HG02943 (cell line): ENCODE measurements around the gene STK4.

Source experiments
- ATAC-seq: cut with Tn5 transposase; IDR thresholded peaks from one replicate; pipeline ENCODE4 v1.9.1; 2021; ENCODE audit warnings: mild to moderate bottlenecking, low read depth, moderate library complexity; ENCODE audit not compliant: unreplicated experiment

The STK4 gene

DNA sequence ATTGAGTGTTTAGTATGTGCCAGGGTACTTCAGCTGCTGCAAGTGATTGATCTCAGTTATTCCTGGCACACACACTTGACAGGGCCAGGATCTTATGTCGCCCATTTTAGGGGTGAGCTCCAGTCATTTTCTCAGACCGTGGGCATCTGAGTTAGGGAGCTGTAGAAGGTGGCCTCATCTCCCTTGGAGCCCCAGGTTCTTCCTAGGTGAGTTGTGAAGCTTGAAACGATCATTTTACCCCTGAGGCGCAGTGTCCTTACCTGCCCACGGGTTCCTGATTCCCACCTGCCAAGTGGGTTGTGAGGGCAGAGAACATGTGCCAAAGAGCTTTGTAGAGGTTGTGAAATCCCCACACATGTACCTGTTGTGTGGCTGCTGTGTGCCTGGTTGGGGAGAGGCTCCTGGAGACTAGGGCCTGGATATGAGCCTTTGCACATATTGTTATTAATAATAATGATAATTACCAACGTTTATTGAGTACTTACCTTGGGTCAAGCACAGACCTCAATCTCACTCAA, 135.1 kb downstream of the STK4 start:
- no peak for ATAC-seq

DNA sequence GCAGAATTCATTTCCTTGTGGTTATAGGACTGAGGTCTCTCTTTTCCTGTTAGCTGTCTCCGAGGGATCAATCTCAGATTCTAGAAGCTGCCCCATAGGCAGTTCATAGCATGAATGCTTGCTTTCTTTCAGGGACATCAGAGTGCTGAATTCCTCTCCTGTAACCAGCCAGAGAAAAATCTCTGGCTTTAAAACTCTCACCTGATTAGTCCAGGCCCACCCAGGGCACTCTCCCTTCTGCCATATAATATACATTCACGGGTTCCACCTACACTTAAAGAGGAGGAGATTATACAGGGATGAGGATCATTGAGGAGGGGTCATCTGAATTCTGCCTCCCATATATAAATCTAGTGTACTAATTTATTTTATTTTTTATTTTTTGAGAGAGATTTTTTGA, 136.8 kb downstream of the STK4 start:
- ATAC-seq: no peak

DNA sequence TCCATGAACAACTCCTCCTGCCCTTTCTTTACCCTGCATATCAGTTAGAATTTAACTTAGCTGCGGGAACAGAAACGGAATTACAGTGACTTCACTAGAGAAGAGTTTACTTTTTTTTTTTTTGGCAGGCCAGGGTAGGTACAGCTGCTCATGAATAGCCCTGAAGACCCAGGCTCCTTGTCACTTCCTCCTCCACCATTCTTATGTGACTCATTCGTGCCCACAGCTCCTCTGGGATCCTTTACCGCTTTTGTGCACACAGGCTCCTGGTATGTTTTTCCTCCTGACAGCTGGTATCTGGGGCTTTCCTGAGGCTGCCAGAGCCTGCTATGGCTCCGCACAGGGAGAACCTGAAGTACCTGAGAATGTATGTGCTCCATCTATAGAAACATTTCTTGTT, 138.5 kb downstream of the STK4 start:
- ATAC-seq: no peak

DNA sequence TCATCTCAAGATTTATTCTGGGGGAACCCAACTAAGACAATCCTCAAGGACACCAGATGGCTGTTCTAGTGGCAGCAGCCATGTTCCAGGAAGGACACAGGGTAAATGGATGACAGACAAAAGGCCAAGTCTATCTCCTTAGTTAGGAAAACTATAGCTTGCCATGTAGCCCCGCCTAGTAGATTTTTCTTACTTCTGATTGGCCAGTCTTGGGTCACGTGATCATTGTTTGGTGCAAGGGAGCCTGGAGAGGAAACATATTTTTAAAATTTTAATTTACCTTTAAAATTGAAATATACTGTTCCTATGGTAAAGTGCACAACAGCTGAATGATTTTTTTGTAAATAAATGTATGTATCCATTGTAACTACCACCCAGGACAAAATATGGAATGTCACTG, 139.0 kb downstream of the STK4 start:
- no peak for ATAC-seq

DNA sequence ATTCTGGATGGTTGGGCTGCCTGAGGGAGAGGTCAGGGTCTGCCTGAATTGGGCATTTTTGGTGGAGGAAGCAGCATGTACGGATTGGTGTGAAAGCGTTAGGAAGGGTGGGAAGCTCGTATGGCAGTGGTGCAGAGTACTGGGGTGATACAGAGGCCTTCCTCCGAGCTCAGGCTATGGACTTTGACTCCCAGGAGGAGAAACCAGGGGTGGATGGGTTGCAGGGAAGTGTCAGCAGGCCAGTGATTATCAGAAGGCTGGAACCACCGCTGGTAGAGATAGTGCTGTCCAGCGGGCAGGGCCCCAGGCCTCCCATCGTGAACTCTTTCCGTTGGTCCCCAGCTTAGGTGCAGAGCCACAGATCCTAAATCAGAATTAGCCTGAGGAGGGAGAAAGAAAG, 143.3 kb downstream of the STK4 start:
- no peak for ATAC-seq

DNA sequence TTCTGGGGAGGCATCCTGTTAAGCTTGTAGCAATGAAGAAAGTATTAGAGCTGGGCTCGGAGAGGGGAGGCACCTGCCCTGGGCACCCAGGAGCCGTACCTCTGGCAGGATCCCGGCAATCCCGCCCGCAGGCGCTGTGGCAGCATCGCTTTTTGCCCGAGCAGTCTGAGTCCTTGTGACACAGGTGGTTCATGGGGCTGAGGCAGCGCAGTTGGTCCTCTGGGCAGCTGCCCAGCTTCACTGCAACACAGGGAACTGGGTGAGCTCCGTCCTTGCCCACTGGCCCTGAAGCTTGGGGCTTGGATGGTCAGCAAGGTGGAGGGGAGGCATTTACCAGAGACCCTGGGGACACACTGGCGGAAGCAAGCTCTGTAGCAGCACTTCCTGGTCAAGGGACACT, 144.0 kb downstream of the STK4 start:
- ATAC-seq: no peak

DNA sequence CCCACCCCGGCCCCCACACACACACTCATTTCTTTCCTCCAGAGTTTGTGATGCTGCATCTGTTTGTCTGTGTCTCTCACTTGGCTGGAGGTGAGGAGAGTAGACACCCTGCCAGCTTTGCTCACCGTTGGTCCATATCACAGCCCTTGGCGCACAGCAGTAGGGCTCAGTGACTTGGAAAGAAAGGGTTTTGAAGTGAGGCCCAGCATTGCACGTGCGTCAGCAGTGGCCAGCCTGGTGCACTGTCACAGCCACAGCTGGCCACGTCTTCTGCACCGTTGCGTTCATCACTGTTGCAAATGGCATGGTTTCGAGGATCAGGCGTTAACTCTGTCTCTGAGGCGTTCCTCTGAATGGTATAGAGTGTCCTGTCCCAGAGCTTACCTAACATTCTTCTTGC, 145.0 kb downstream of the STK4 start:
- ATAC-seq: no peak

DNA sequence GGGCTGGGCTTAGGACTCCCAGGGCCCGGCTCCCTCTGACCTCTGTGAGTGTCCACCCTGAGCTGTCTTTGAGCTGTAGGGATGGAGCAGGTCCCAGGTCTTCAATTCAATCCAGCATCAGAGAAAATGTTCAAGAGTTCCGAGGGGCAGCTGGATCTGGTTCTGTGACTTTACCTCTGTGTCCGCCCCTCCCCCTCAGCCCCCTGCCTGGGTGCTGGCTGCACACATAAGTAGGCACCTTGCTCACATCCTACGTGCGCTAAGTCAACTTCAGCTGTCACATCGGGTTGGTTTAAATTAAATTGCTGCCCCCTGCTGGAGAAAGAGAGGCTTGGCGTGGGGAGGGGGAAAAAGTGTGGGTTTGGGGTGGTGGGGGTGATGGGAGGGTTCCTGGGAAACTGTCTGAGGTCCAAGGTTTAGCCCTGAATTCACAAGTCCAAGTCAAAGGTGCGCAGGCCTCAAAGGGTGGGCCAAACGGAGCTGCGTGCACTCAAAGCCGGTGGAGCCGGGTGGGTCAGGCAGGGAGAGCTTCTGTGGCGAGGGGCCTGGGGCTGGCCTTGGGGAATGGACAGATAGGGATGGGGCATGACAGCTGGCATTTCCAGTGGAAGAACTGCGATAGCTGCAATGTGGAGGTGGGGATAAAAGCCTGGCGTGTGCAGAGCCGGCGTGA, 145.6 kb downstream of the STK4 start:
- no peak for ATAC-seq

DNA sequence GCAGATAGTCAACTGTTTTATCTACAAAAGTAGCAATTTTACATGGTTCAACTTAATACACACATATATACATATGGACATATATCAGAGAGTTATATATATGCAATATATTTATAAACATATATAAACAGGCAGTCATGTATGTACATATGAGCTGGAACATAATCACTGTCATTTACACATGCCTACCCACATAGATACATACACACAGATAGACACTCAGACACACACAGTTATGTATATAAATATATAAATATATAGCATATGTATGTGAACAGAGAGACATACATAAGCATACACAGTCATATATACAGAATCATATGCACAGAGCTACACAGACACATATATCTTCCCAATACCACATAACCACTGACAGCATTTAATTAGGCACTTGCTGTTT, 146.4 kb downstream of the STK4 start:
- ATAC-seq: no peak

DNA sequence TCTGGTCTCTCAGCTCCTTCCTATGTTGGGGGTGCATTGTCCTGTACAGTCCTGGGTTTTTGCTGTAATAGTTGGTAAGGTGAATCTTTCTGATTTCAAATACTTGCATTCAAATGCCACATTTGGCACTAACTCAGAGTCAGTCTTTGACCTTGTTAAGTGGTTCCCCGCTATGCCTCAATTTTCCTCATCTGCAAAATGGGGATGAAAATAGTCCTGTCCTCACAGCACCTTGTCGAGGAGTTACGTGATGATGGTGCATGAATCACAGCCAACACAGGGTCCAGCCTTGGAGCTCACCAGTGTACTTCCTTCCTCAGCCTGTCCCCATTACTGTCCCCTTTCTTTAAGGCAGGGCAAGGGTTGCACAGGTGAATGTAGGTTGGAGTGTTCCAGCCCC, 147.6 kb downstream of the STK4 start:
- no peak for ATAC-seq

DNA sequence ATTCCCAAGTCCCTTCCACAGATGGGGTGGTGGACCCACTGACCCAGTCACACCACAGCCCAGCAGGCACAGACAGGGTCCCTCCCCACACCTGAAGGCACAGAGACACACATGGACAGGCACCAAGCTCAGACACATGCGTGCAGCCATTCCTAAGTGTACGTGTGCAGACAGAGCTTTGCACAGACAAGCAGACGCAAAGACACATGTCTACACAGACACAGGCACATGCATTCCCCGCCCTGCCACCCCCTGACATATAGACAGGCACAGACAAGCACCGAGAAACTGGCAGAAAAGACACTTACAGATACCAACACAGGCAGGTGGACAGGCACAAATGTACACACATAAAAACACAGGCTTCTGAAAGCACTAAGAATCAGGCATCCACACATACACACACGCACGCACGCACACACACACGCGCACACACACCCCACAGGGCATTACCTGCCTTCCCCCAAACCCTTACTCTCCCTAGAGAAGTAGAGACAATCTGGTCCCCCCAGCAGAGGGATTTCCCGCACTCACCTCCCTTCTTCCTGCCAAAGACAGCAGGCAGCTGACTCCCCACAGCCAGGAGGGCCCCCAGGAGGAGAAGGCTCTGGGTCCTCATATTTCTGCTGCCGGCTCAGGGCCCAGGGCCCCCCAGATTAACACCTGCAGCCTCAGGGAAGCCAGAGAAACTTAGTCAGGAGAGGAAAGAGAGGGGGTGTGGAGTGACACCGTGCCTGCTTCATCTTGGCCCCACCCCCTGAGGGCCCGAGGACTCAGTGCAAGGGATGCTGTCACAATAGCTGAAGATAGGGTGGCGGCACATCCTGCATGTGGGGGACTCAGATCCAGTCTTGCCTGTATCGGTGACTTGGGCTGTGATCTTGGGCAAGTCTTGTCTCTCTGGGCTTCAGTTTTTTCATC, 148.4 kb downstream of the STK4 start, which contains the start of gene WFDC5:
WFDC5 (minus strand) TSS at position 710 of the 921 bp plus-strand sequence; CDS start at position 619, 91 bp downstream.
- no peak for ATAC-seq

DNA sequence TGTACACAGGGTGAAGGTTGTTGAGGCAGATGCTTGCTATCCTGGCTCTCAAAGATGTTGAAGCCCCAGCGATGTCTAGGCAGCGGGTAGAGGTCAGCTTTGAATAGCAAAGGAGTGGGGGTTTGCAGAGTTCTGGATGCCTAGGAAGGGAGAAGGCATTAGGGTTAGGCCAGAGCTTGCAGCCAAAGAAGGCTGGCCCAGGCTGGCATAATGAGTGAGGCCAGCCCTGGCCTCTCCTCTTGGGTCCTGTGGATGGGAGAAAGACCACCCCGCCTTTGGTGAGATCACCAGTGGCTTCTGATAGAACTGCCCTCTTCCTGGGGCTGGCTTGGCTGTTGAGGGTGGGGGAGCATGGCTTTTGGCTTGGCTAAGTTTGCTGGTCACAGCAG, 149.1 kb downstream of the STK4 start:
- ATAC-seq: no peak

DNA sequence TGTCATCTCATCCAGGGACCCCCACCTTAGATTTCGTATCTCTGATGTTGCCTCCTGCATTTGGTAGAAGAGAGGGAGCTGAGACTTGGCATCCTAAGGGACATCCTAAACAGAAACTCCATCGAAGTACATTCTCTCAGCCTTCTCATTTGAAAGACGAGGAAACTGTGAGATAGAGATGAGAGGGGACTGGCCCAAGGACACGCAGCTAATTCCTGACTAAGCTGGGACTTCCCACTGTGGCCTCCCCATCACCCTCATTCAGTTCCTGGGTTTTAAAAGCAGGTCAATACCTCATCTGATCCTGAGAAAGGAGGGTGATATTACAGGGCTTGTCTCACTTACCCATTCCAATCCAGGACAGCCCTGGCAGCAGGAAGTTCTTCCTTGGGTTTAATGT, 149.5 kb downstream of the STK4 start:
- ATAC-seq: no peak

DNA sequence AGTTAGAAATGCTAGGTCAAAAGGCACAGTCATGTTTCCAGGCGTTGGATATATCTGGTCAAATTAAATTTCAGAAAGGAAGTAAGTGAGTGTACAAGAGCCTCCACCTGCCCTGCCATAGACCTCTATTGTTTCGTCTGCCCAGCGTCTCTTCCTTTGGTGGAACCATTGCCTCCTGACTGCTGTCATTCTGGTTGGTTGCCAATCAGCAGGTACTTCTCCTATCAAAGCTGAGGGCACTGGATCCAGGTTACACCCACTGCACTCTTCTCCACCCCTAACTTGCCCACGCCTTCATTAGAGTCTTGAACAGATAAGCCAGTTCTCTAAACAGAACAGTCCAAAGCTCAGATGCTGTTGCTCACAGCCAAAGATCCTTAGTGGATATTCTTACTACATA, 151.3 kb downstream of the STK4 start:
- ATAC-seq: no peak

DNA sequence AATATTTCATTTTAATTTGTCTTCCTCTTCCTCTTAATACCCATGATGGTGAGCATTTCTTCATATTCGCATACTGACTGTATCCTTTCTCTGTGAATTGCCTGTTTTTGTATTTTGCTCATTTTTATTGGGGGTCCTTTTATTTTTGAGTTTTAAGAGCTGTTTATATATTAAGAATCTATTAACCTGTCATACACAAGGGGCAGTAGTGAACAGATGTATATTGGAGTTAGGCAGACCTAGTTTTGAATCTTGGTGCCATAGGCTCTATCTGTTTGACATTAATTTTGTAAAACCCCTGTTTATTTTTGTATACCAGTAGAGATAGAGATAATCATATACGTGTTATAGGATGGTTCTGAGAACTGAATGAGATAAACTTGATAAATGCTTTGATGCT, 151.7 kb downstream of the STK4 start:
- no peak for ATAC-seq

DNA sequence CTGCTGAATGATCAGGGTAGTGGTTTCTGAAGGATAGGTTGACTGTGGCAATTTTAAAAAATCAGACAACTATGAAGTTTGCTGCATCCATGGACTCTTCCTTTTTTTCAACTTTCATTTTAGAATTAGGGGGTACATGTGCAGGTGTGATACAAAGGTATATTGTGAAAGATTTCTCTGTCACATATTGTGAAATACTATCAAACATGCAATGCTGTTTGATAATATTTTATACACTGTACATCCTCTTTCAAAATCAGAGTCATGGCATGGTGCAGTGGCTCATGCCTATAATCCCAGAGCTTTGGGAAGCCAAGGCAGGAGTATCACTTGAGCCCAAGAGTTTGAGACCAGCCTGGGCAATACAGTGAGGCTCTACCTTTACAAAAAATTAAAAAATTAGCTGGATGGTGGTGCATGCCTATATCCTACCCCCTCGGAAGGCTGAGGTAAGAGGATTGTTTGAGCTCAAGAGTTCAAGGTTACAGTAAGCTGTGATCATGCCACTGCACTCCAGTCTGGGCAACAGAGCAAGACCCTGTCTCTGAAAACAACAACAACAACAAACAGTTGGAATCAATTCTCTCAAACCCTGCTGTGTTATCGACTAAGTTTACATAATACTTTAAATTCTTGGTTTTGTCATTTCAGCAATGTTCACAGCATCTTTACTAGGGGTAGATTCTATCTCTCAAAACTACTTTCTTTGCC, 153.4 kb downstream of the STK4 start:
- ATAC-seq: no peak

DNA sequence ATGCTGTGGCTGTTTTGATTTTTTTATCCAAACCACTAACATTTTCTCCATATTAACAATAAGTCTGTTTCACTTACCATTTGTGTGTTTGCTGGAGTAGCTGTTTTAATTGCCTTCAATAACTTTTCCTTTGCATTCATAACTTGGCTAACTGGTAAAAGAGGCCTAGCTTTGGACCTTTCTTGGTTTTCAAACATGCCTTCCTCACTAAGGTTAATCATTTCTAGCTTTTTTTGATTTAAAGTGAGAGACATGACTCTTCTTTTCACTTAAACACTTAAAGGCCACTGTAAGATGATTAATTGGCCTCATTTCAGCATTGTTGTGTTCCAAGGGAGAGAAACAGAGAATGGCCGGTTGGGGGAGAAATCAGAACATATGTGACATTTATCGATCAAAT, 155.1 kb downstream of the STK4 start:
- no peak for ATAC-seq

DNA sequence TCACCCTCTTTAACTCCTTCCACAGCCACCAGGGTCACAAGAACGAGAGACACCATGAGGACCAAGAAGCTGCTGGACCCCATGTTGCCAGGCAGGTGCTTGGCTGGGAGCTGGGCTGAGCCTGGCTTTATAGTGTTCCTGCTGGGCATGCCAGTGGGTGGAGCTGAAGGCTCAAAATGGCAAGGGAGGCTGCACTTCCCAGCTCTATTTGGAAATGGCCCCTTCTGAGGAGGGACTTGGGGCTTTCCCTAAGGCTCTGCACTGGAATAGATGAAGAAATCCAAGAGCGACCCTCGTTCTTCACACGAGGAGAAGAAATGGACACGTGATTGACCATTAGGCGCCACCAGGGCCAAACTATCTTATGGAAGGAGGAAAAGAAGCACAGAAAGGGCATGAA, 158.1 kb downstream of the STK4 start, which contains the start of gene WFDC12:
WFDC12 (minus strand) TSS at position 101 of the 400 bp plus-strand sequence; CDS start at position 83, 18 bp downstream.
- no peak for ATAC-seq

DNA sequence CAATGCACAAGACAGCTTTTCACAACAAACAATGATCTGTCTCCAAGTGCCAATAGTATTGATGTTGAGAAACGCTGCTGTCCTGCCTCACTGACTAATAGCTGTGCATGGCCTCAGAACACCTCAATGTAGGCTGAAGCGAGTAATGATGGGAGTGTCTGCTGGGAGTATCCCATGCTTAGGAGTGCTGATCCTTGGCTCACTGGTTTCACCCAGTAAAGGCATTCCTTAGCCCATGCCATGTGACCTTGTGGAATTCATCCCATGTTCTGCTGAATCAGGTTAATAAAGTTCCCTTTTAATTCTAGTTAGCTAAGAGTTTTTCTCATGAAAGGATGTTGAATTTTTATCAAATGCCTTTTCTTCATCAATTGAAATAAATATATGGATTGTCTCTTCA, 161.8 kb downstream of the STK4 start:
- no peak for ATAC-seq
